ENCODE results near the gene C1QTNF6.

DNA sequence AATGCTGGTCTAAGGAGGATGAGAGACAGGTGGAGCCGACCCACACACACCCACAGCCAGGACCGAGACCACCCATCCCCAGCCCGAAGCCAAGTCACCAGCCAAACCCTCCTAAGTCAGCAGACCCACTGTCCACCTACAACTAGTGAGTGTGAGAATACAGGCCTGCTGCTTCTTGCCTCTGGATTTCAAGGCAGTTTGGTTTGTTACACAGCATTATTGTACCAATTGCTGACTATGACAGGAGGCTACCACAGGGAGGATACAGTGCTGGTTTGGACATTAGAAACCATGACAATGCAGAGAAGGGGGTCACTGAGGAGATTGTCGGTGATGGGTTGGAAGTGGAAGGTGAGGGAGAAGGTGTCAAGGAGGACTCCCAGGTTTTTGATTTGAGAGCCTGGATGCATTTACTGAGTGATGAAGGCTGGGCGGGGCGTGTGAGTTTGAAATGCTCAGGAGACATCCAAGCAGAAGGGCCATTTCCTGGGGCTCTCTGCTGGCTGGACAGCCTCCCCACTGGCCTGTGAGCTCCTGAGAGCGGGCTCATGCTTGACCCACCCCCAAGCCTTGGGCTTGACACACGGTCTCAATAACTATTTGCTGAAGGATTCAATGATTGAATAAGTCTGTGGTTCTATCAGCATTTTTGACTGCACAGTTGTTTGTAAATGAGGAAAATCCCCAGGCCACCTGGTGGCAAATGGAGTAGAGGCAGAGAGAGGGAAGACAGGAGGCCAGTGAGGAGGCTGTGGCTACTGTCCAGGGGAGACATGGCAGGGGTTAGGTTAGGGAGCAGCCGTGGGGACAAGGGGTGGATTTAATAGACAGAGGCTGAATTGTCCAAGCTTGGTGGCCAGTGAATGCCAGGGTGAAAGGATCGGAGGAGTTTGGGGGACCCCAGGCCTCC, 33.6 kb upstream of the C1QTNF6 start:
- TF ChIP-seq, protein P1, sequence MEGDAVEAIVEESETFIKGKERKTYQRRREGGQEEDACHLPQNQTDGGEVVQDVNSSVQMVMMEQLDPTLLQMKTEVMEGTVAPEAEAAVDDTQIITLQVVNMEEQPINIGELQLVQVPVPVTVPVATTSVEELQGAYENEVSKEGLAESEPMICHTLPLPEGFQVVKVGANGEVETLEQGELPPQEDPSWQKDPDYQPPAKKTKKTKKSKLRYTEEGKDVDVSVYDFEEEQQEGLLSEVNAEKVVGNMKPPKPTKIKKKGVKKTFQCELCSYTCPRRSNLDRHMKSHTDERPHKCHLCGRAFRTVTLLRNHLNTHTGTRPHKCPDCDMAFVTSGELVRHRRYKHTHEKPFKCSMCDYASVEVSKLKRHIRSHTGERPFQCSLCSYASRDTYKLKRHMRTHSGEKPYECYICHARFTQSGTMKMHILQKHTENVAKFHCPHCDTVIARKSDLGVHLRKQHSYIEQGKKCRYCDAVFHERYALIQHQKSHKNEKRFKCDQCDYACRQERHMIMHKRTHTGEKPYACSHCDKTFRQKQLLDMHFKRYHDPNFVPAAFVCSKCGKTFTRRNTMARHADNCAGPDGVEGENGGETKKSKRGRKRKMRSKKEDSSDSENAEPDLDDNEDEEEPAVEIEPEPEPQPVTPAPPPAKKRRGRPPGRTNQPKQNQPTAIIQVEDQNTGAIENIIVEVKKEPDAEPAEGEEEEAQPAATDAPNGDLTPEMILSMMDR (conservative IDR thresholded peaks at IDR 0.05): no peak; the same call in 1 of the 2 replicates
- no peak for TF ChIP-seq EZH2 (IDR thresholded peaks at IDR 0.05; ENCODE audit: low read depth)

Measured in PC-9 (cell line).